ENCODE data around the gene APOL6.
"Not testable (repeated sequence)": the region's sequence is repeated elsewhere in the genome, so short reads cannot be mapped to it uniquely, and the experiment has no call there.

APOL6 gene

GRCh38 chr22:35618427-35619223, 29.6 kb upstream of the APOL6 start:
- no peak for DNase-seq (ENCODE audit: low spot score)

- DNase-seq (ENCODE audit: low spot score) = no peak
Observed at GRCh38 chr22:35619336-35620094, 28.7 kb upstream of the APOL6 start.

- no peak for DNase-seq (ENCODE audit: low spot score)
Observed at GRCh38 chr22:35620624-35621251, 27.5 kb upstream of the APOL6 start.

GRCh38 chr22:35621451-35621850, 26.8 kb upstream of the APOL6 start:
- DNase-seq (ENCODE audit: low spot score) = no peak

GRCh38 chr22:35622191-35622913, 25.9 kb upstream of the APOL6 start:
- peak; percentile 65 for DNase-seq (ENCODE audit: low spot score)

- DNase-seq (ENCODE audit: low spot score) = not testable (repeated sequence)
Observed at GRCh38 chr22:35623885-35624284, 24.4 kb upstream of the APOL6 start.

GRCh38 chr22:35624547-35624946, 23.7 kb upstream of the APOL6 start:
- DNase-seq (ENCODE audit: low spot score) = no peak

GRCh38 chr22:35625763-35626432, 22.3 kb upstream of the APOL6 start:
- DNase-seq (ENCODE audit: low spot score) = no peak

GRCh38 chr22:35627267-35628041, 20.8 kb upstream of the APOL6 start:
- peak; percentile 83 for DNase-seq (ENCODE audit: low spot score)

- no peak for DNase-seq (ENCODE audit: low spot score)
Observed at GRCh38 chr22:35628732-35629131, 19.5 kb upstream of the APOL6 start.

- DNase-seq (ENCODE audit: low spot score) = peak; percentile 89
Observed at GRCh38 chr22:35629406-35630216, 18.6 kb upstream of the APOL6 start.

GRCh38 chr22:35630387-35630793, 17.9 kb upstream of the APOL6 start:
- DNase-seq (ENCODE audit: low spot score) = no peak

GRCh38 chr22:35630891-35631290, 17.4 kb upstream of the APOL6 start:
- DNase-seq (ENCODE audit: low spot score) = no peak

GRCh38 chr22:35631597-35631996, 16.6 kb upstream of the APOL6 start:
- DNase-seq (ENCODE audit: low spot score) = peak; percentile 51

- no peak for DNase-seq (ENCODE audit: low spot score)
Observed at GRCh38 chr22:35632935-35633334, 15.3 kb upstream of the APOL6 start.

- DNase-seq (ENCODE audit: low spot score) = no peak
Observed at GRCh38 chr22:35633520-35633919, 14.7 kb upstream of the APOL6 start.

- DNase-seq (ENCODE audit: low spot score) = no peak
Observed at GRCh38 chr22:35634015-35634414, 14.2 kb upstream of the APOL6 start.

- no peak for DNase-seq (ENCODE audit: low spot score)
Observed at GRCh38 chr22:35634943-35635540, 13.2 kb upstream of the APOL6 start.

- no peak for DNase-seq (ENCODE audit: low spot score)
Observed at GRCh38 chr22:35637254-35637653, 11.0 kb upstream of the APOL6 start.

- no peak for DNase-seq (ENCODE audit: low spot score)
Observed at GRCh38 chr22:35638001-35638400, 10.2 kb upstream of the APOL6 start.

Measured in LoVo (cell line).